Measurements from ENCODE around the gene MLLT3. TPM values are rescaled to one million over a fixed set of nuclear protein-coding genes. Genes with fewer than 3 reads are reported as not detected.

MLLT3 gene
- total RNA-seq, 1 donor from 2014 or later = 14.6 TPM

DNA sequence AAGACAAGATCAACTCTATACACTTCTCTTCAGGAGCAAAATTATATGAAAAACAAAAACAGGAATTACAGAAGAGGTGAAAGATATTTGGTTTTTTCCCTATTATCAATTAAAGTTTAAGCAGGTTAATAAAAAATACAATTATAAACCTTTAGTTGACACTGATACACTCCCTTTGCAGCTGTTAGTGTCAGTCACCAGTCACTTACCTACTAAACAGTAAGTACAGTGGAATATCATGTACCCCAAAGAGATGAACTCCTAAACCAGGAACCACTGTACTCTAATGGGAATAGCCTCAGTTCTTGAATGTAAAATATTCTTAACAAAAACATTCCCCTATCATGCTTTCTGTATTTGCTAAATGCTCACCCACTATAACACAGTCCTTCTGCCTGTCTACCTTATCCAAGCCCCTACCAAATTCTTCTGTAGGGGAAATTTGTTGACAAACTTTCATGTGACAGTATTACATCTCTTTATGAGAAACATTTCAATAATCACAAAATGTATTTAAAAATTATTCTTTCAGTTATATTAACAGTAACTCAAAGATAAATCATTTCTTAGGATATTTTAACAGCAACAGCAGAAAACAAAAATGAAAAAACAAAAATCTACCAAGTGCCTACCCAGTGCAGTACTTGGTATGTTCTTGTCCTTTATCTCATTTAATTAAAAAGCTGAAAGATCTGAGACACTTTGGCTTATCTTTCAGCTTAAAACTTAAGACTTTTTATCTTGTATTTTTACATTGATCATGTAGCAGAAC, 212.8 kb downstream of the MLLT3 start:
- DNase-seq (ENCODE audit: missing footprints) = no peak
- intact Hi-C loops (cut with DNase I) = no loop called here
- no peak for ATAC-seq

DNA sequence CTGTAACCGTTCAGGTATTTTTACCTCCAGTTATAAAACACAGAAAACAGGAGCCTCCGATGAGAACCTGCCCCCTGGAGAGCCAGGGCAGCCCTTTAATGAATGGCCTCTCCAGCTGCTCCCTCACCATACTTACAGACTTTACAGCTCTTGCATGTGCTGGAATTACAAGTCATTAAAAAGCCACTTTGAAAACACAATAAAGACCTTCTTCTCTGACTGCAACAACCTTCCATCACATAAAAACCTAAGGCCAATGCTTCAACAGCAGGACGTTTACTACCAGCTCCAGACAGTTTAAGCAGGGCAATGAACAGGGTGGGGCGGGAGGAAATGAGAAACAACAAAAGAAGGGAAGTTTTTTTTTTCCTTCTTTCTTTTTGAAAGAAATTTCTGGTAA, 213.8 kb downstream of the MLLT3 start:
- no peak for ATAC-seq
- intact Hi-C loops (cut with DNase I) = no loop called here
- DNase-seq (ENCODE audit: missing footprints) = no peak

DNA sequence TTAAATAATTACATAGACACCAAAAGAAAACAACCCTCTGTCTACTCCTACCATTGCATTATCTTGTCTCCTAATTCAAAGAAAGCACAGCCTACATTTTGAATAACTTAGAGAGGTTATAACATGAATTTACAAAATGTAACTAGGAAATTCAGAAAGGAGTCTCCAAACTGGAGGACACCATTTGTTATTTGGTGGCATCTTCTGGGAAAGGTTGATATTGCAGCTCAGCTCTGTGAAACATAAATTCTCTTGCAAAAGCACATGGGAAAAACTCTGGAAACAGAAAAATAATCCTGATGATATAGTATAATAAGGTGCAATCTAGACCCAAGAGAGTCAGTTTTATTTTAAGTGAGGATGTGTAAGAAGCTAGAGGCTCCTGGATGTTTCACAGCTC, 215.3 kb downstream of the MLLT3 start:
- intact Hi-C loops (cut with DNase I) = no loop called here
- DNase-seq (ENCODE audit: missing footprints) (no peak), ATAC-seq (no peak)

DNA sequence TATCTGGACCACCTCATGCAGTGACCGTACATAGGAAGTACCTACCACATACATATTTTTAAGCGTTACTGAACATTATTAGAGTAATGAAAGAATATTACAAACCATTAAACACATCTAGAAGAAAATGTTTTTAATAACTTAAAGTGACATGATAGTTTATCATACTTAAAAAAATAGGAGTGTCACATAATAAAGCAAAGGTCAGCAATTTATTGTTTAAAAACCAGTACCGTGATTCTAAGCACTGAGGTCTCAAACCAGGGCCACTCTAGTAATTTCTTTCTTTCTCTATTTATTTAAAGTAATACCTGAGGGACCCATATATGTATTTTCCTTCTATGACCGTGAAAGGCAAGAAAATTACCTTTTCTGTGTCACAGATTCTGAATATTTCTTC, 216.0 kb downstream of the MLLT3 start:
- no peak for DNase-seq (ENCODE audit: missing footprints)
- ATAC-seq = no peak
- intact Hi-C loops (cut with DNase I) = no loop called here

DNA sequence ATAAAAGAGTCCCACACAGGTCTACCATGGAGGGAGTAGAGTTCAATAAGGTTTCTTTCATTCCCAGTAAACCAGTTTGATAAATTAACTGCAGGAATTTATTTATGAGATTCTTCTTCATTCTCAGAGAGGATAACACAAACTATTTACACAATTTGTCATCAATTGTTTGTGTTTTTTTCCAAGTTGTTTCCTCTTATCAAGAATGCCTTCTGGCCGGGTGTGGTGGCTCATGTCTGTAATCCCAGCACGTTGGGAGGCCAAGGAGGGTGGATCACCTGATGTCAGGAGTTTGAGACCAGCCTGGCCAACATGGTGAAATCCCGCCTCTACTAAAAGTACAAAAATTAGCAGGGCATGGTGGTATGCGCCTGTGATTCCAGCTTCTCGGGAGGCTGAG, 216.7 kb downstream of the MLLT3 start:
- no peak for DNase-seq (ENCODE audit: missing footprints)
- no peak for ATAC-seq
- intact Hi-C loops (cut with DNase I) = no loop called here

DNA sequence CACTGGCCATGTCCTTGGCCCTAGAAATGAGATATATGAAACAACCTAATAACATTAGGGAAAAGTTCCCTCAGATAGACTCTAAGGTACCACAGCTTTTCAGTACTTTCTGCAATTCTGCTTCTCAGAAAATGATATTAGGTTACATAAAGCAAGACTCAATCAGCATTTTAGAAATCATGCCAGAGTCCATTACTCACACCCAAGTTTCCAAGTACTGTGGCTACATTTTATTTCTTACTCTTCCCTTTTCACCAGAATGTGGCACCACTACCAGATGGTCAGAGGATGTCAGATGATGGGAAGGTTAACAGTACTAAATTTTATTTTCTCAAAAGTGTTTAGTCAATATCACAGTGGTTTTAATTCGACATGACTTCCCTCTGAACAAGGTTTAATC, 217.2 kb downstream of the MLLT3 start:
- intact Hi-C loops (cut with DNase I) = no loop called here

DNA sequence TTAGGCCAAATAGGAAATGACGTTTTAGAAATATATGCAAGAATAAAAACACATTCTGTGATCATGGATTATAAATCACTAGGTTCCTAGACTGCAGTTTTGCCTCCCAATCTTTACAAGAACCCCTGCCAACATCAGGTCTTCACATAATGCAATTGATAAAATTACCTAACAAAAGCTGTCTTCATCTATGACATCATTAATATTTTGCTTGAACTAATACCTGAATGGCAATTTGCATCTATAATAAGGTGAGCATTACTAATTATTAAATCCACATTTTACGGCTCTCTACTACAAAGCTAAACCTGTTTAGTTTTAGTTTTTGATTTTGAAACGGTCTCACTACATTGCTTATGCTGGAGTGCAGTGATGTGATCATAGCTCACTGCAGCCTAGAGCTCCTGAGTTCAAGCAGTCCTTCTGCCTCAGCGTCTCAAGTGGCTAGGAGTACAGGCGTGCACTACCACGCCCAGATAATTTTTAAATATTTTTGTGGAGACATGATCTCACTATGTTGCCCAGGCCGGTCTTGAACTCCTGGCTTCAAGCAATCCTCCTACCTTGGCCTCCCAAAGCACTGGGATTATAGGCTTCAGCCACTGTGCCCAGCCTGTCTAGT, 218.0 kb downstream of the MLLT3 start:
- no peak for DNase-seq (ENCODE audit: missing footprints)
- intact Hi-C loops (cut with DNase I) = no loop called here
- ATAC-seq = no peak

More for the DNA sequence above, 217.2 kb downstream of the MLLT3 start:
- DNase-seq (ENCODE audit: missing footprints) (no peak), ATAC-seq (no peak)

DNA sequence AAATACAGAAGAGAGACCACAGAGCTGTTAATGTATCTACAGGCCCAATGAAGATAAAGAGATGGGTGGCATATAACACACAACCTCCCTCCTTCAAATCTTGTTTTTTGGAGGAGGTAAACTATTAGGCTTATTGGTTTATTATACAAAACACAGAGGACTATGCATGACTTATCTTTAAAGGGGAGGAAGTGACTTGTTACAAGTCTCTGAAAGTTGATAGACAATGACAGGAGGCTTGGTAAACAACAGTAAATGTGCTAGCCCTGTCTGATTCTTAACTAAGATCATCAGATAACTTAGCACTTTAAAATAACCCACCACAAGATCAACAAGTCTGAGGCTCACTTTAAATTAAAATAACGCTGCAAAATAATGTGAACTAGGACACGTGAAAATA, 219.0 kb downstream of the MLLT3 start:
- no peak for DNase-seq (ENCODE audit: missing footprints)
- no peak for ATAC-seq
- intact Hi-C loops (cut with DNase I) = no loop called here

DNA sequence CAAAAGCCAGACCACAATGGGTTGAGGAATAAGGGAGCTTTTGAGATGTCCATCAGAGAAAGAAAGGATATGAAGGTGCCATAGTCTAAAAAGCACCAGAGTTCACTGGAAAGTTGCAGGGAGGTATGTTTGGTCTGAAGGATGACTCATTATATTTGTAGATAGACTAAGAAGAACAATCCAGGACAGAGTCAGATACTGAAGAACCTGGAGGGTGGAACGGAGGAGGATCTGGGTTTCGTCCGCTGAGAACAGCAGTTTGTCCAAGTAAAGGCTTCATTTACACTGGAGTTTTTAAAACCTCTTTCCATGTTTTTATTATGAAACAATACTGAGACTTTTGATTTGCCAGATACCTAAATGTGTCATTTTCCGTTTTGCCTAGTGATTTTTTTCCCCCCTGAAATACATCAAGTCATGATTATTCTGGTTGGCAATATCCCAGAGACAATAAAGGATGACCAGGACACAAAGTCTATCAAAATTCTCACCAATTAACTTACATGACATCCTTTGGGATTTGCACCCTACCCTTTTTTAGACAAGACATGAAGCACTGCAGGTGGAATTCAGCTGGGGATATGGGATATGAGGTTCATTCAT, 219.9 kb downstream of the MLLT3 start:
- ATAC-seq = no peak
- intact Hi-C loops (cut with DNase I) = no loop called here
- no peak for DNase-seq (ENCODE audit: missing footprints)

DNA sequence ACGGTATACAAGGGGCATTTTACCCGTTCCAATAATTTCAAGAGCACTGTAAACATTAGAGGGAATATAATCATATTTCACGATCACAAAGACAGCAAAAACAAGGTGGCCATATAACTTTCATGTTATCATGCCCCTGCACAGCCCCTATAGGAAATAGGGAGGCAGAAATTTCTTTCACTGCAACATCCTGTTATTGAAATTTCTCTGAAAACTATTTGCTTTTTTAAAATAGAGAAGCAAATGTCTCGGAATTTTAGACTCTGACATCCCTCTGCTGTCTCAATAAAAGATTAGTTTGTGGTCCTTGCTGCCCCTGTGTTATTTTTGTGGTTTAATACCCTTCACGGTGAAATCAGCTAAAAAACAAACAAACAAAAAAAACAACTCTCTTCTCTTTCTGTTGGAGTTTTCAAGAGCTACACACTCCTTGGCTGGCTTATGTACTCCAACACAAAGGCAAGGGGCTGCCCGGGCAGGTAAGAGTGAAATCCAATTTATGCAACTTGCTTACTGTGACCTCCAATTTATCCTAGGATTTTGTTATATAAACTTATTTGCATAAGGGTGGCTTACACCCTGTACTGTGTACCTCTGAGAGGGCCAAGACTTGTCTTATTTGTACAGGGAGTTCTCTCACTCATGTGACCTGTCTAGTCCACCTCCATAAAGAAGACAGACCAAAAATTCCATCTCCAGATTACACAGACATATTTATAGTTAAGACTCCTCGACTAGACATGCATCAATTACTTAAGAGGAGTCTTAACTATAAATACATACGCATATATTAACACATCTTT, 223.6 kb downstream of the MLLT3 start:
- intact Hi-C loops (cut with DNase I) = no loop called here
- ATAC-seq = no peak
- no peak for DNase-seq (ENCODE audit: missing footprints)

DNA sequence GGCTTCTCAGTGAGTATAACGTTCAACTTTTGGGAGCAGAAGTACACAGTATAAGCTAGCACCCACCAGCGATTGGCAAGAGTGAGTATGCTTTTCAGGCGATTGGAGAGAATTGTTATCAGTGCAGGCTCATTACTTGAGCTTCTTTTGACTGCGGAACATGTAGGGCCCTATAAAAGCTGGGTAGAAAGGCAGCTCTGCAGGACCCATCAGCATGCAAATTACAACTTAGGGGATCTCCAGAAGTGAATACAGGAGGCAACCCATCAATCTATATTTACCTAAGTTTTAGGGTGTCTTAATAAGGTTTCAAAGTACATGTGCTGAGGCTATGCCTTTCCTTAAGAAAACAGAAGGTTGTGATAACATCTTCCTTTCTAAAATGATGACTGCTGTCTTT, 225.0 kb downstream of the MLLT3 start:
- ATAC-seq (no peak), DNase-seq (ENCODE audit: missing footprints) (no peak)
- intact Hi-C loops (cut with DNase I) = no loop called here

DNA sequence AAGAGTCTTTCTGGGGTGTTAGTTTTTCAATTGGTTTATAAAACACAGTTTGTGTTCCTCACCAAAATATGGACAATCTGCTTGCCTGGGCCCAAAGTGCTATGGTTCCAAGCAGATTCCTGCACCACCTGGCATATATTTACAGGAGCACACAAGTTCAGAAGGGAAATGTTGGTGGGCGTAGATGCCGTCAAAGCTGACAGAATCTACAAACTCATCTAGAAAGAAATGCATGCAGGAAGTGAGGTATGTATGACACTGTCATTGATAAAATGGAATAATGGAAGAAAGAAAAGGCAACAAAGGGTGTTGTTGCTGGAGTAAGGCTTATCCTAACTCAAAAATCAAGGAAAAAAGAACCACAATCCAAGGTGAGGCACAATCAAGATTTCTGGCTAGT, 225.8 kb downstream of the MLLT3 start:
- no peak for DNase-seq (ENCODE audit: missing footprints)
- no peak for ATAC-seq
- intact Hi-C loops (cut with DNase I) = no loop called here

DNA sequence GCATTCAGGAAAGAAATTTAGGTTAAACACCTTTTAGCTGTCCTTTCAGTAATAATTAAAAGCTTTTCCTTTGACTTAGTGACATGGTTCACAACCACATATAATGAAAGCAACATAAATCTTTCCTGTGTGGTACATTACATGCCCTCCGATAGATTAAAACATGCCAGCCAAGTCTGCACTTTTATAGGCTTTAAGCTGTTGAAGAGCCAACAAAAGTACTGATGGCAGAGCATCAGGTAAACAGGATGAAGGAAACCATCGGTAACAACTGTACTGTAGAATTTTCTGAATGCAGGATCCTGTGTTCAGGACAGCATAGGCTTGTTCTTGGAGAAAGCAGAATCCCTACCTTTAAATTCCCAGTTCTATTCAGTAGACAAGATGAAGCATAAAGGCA, 226.6 kb downstream of the MLLT3 start:
- ATAC-seq (no peak), DNase-seq (ENCODE audit: missing footprints) (no peak)
- intact Hi-C loops (cut with DNase I) = no loop called here

DNA sequence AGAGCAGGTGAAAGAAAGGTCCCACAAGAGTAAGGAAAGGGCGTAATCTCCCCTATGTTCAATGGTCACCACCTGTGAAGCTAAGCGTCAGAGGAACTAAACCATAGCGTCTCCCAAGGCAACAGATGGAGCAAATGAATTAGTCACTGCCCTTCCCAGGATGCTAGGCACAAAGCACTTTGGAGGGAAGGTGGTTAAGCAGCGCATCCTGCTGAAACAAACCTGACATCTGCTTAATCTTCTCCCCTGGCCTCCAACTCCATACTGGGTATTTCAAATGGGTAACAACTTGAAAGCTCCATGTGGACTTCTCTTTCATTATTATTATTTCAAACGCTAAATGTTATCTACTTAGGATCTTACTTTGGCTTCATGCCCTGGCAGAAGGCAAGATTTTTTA, 227.3 kb downstream of the MLLT3 start:
- intact Hi-C loops (cut with DNase I) = no loop called here
- ATAC-seq (no peak), DNase-seq (ENCODE audit: missing footprints) (no peak)

DNA sequence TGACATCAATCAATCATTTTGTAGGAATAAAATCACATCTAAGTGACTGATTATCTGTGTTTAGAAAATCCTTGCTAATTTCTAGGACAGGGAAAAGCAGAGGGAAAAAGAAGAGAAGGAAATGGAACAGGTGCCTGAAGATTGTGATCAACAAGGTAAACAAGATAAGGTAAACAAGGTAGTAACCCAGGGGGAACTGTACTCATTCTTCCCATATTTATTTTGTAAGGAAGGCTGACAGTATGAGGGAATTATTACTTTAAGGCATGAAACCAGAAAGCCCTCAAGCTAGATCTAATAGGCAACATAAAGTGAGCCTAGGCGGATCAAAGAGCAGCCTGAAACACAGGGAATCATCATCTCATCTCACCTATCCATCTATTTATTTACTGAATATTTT, 231.1 kb downstream of the MLLT3 start:
- ATAC-seq (no peak), DNase-seq (ENCODE audit: missing footprints) (no peak)
- intact Hi-C loops (cut with DNase I) = no loop called here

DNA sequence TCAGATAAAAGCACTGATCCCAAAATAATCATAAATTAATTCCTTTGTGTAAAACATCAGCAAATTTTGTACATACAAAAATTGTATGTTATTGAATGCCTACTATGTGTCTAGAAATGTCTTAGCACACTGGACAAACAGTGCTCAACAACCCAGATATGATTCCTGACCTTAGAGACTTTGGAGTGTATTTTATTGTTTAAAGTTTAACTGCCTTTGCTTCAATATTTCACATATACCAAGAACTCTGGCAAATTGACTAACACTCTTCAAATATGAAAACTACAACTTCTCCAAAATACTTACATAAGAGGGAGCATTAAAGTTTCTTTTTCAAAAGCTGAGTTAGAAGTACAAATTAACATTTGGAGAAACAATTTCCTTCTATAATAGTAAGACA, 231.9 kb downstream of the MLLT3 start:
- intact Hi-C loops (cut with DNase I) = no loop called here
- DNase-seq (ENCODE audit: missing footprints) (no peak), ATAC-seq (no peak)

DNA sequence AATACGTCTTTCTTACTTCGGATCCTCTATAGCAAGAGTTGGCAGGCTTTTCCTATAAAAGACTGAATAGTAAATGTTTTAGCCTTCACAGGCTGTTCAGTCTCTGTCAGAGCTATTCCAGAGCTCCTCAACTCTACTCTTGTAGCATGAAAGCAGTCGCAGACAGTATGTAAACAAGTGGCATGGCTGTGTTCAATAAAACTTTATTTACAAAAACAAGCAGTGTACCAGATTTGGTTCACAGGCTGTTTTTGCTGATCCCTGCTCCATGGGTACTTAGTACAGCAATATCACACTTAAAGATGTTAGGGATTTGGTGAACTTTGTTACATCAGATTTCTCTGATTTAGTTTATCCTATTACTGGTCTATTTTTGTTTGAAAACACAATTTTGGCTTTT, 235.2 kb downstream of the MLLT3 start:
- intact Hi-C loops (cut with DNase I) = no loop called here
- ATAC-seq (no peak), DNase-seq (ENCODE audit: missing footprints) (no peak)

DNA sequence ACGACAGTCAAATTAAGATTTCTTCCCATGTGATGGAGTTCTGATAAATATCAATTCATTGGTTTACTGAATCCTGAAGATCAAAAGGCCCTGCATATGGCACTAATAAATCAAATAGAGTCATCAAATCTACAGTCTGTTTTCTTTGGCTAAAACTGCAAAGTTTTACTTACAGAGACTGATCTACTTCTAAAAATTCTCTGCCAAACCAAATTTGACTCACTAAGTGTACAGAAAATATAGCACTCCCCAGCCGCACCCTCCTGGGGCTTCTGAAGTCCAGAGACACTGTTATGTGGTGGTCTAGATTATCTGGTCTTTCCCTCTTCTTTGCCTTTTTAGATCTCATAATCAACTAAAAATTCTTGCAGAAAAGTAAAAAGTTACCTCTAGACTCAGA, 237.7 kb downstream of the MLLT3 start:
- ATAC-seq (no peak), DNase-seq (ENCODE audit: missing footprints) (no peak)
- intact Hi-C loops (cut with DNase I) = no loop called here

DNA sequence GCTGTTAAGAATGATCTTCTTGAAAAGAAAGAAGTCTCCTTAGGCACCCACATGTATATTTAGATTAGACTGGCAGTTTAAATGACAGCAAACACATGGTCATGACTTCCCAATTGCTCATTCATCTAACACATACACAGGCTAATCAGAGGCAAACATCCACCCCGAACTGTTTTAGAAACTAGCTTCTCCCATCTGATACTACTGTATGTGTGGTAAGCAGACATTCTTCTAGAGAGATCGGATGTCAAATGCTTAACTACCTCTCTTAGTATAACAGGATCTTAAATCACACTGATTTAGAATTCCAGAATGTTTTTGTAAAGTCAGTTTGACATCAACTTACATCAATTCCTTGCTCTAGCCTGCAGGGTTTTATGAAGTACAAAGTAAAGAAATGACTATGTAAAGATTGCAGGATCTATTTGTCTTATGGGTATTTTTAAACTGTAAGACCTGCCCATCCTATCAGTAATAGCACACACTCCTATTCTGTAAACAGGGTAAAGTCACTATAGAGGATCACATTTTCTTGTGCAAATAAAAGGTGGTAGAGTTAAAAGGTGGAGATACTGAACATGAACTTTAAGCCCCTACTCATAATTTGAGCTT, 239.7 kb downstream of the MLLT3 start:
- ATAC-seq = no peak
- no peak for DNase-seq (ENCODE audit: missing footprints)

More for the DNA sequence above, 239.7 kb downstream of the MLLT3 start:
- intact Hi-C loops (cut with DNase I) = no loop called here
